Upper lobe of left lung (tissue), 6 donors: ENCODE measurements around the gene RHEB. TPM values are rescaled to one million over a fixed set of nuclear protein-coding genes. Genes with fewer than 3 reads are reported as not detected.
A peak's percentile ranks its signal among the peaks of the same experiment; 100 is the strongest.

Experiments used
- ATAC-seq, 2 donors: fragments of 200-7000 bp; cut with Tn5 transposase; one replicate each; pipeline ENCODE4 v1.9.1; 2022; ENCODE audit warnings: mild to moderate bottlenecking in 2 of 2, moderate library complexity in 2 of 2; ENCODE audit not compliant: low FRiP score in 2 of 2
- DNase-seq, 2 donors: peaks; one replicate each; pipeline ENCODE4 v3.0.0-alpha.2; 2019 to 2020
- H3K27ac ChIP-seq, 4 donors: fragments of 200-600 bp; sonication (generic); one replicate each; pipeline ENCODE4 v1.5.1; 2016 to 2019
- H3K27me3 ChIP-seq, 4 donors: fragments of 200-600 bp; sonication (generic); one replicate each; pipeline ENCODE4 v1.5.1; 2017 to 2019
- H3K36me3 ChIP-seq, 4 donors: fragments of 200-600 bp; sonication (generic); one replicate each; pipeline ENCODE4 v1.5.1; 2016 to 2019
- H3K4me1 ChIP-seq, 4 donors: fragments of 200-600 bp; sonication (generic); one replicate each; pipeline ENCODE4 v1.5.1; 2018 to 2019
- H3K4me3 ChIP-seq, 4 donors: fragments of 200-600 bp; sonication (generic); one replicate each; pipeline ENCODE4 v1.5.1; 2017 to 2019; ENCODE audit warnings: mild to moderate bottlenecking in 2 of 4, moderate library complexity in 1 of 4
- H3K9me3 ChIP-seq, 4 donors: fragments of 200-600 bp; sonication (generic); one replicate each; pipeline ENCODE4 v1.5.1; 2018 to 2019
- CTCF ChIP-seq, 6 experiments: fragments of 450-650 bp in 4 of 6; fragments of 200-600 bp in 2 of 6; sonication (generic) in 2 of 6; IDR thresholded peaks; one replicate each; pipeline ENCODE4 v1.5.1; 2016 to 2019; ENCODE audit warnings: antibody characterized with exemption in 6 of 6
- EP300 ChIP-seq, 4 donors: sonication (generic); formaldehyde crosslinking; IDR thresholded peaks; one replicate each; pipeline ENCODE4 v1.5.1; 2017; ENCODE audit warnings: antibody characterized with exemption in 4 of 4, control low read depth in 2 of 4
- POLR2A ChIP-seq, 4 donors: fragments of 450-650 bp; IDR thresholded peaks; one replicate each; pipeline ENCODE4 v1.5.1; 2016 to 2017; ENCODE audit warnings: antibody characterized with exemption in 4 of 4, mild to moderate bottlenecking in 2 of 4
- POLR2AphosphoS5 ChIP-seq, 2 donors: sonication (generic); formaldehyde crosslinking; IDR thresholded peaks; one replicate each; pipeline ENCODE4 v1.5.1; 2017; ENCODE audit warnings: antibody characterized with exemption in 2 of 2
- WGBS, 2 donors: methylation state at CpG; one replicate each; pipeline ENCODE4 v1.1.5; 2017 to 2018; 5-methylcytosine and 5-hydroxymethylcytosine counted together
- total RNA-seq, 6 donors: library from RNA; depleted of rRNA in 4 of 6; stranded (reverse); fragments of >200 nt in 4 of 6; gene quantifications; one replicate each; pipeline versions ENCODE4 v1.1.0 to v1.2.1, GENCODE V29; 2016 to 2021
- donor health status: DM: no; HTN: no; CAD: no; lungs with moderate emphysema.
- donor health status: DM: no; HTN: yes; CAD: no; lungs with severe emphysema.

RHEB gene
- total RNA-seq, 6 donors from 2014 or later, result 63.0 to 105 (median 93.4) TPM

- peaks cover 14 to 75% (median 41%) of the 10 kb centered on the region in 4 donors for H3K36me3 ChIP-seq
- H3K4me3 ChIP-seq, result no peak overlapping the region
- TF ChIP-seq CTCF (IDR thresholded peaks at IDR 0.05) (no peak), POLR2A (IDR thresholded peaks at IDR 0.05) (no peak), POLR2AphosphoS5 (IDR thresholded peaks at IDR 0.05) (no peak), EP300 (IDR thresholded peaks at IDR 0.05) (no peak)
- H3K4me1 ChIP-seq, result no peaks in the 10 kb centered on the region
- no peaks in the 10 kb centered on the region for H3K27me3 ChIP-seq
- ATAC-seq, result no peak
- no peaks in the 10 kb centered on the region for H3K9me3 ChIP-seq
- 90 to 91% methylated on average over 5 of the region's 5 CpGs for WGBS, 2 donors
- DNase-seq, result no peak
- no peak overlapping the region for H3K27ac ChIP-seq
These were observed 40.0 kb upstream of the RHEB start for GRCh38 chr7:151559557-151560183.

DNA sequence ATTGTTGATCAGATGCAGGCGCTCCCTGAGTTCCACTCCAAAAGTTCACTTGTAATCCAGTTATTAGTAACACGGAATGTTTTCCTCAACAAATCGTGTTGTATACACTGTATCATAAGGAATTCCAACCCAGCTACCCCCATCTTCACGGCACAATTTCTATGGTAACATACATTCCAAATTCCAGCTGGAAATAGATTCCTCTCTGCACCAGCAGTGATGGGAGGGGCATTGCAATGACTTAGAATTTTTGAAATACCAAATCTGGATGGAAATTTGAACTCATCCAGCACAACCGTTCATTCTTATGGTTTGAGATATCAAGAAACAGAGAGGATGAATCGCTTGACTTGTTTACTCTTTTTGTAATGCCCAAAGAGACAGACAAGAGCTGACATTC is 38.9 kb upstream of the RHEB start:
- DNase-seq, result no peak
- peaks cover 13 to 64% (median 35%) of the 10 kb centered on the region in 4 donors for H3K36me3 ChIP-seq
- no peak overlapping the region for H3K4me3 ChIP-seq
- H3K4me1 ChIP-seq, result peaks cover 0 to 7% (median 1%) of the 10 kb centered on the region in 4 donors
- no peaks in the 10 kb centered on the region for H3K27me3 ChIP-seq
- no peak overlapping the region for H3K27ac ChIP-seq
- WGBS, 2 donors, result 84 to 89% methylated on average over 6 of the region's 6 CpGs
- H3K9me3 ChIP-seq, result no peaks in the 10 kb centered on the region
- no peak for TF ChIP-seq POLR2AphosphoS5 (IDR thresholded peaks at IDR 0.05)
- no peak for TF ChIP-seq POLR2A (IDR thresholded peaks at IDR 0.05)
- no peak for TF ChIP-seq CTCF (IDR thresholded peaks at IDR 0.05)
- no peak for TF ChIP-seq EP300 (IDR thresholded peaks at IDR 0.05)
- no peak for ATAC-seq

- DNase-seq, result peak in 1 of 2 donors; percentile 58
- Histone ChIP-seq H3K27me3 (no peaks in the 10 kb centered on the region), H3K4me1 (peaks cover 3 to 17% (median 9%) of the 10 kb centered on the region in 4 donors), H3K36me3 (peaks cover 11 to 50% (median 31%) of the 10 kb centered on the region in 4 donors), H3K4me3 (no peak overlapping the region), H3K27ac (no peak overlapping the region), H3K9me3 (no peaks in the 10 kb centered on the region)
- TF ChIP-seq EP300 (IDR thresholded peaks at IDR 0.05) (no peak), CTCF (IDR thresholded peaks at IDR 0.05) (no peak), POLR2AphosphoS5 (IDR thresholded peaks at IDR 0.05) (no peak), POLR2A (IDR thresholded peaks at IDR 0.05) (no peak)
- no peak for ATAC-seq
- WGBS, 2 donors, result 95 to 96% methylated on average over 12 of the region's 12 CpGs
These were observed 36.9 kb upstream of the RHEB start for GRCh38 chr7:151556592-151556991.

- Histone ChIP-seq H3K4me1 (peaks cover 3 to 20% (median 10%) of the 10 kb centered on the region in 4 donors), H3K9me3 (no peaks in the 10 kb centered on the region), H3K36me3 (peaks cover 0 to 19% (median 11%) of the 10 kb centered on the region in 4 donors), H3K27ac (no peak overlapping the region), H3K4me3 (no peak overlapping the region), H3K27me3 (no peaks in the 10 kb centered on the region)
- WGBS, 2 donors, result 74 to 83% methylated on average over 12 to 15 of the region's 15 CpGs
- TF ChIP-seq POLR2A (IDR thresholded peaks at IDR 0.05) (no peak), CTCF (IDR thresholded peaks at IDR 0.05) (no peak), EP300 (IDR thresholded peaks at IDR 0.05) (no peak), POLR2AphosphoS5 (IDR thresholded peaks at IDR 0.05) (no peak)
- DNase-seq (peak in 1 of 2 donors; percentile 70), ATAC-seq (no peak)
These were observed 33.7 kb upstream of the RHEB start for GRCh38 chr7:151553356-151553755.
